Hepatocyte (in vitro differentiated cells): ENCODE measurements around the gene F7.
"Not testable (repeated sequence)": the region's sequence is repeated elsewhere in the genome, so short reads cannot be mapped to it uniquely, and the experiment has no call there.

ENCODE experiments used
- EZH2 ChIP-seq: fragments of 200-600 bp; sonication (generic); IDR thresholded peaks from 2 replicates; pipeline ENCODE4 v1.6.1; 2016; ENCODE audit warnings: antibody characterized with exemption, mild to moderate bottlenecking, borderline replicate concordance
- EZH2phosphoT487 ChIP-seq: fragments of 200-600 bp; sonication (generic); IDR thresholded peaks from one replicate; pipeline ENCODE4 v1.6.1; 2018; ENCODE audit warnings: antibody characterized with exemption, mild to moderate bottlenecking, low read depth, moderate library complexity; ENCODE audit not compliant: unreplicated experiment, severe bottlenecking
- TF ChIP-seq, protein P1 (sequence below): fragments of 200-600 bp; sonication (generic); IDR thresholded peaks from 2 replicates; pipeline ENCODE4 v1.5.1; 2016; ENCODE audit warnings: antibody characterized with exemption, mild to moderate bottlenecking; ENCODE audit not compliant: poor library complexity

DNA sequence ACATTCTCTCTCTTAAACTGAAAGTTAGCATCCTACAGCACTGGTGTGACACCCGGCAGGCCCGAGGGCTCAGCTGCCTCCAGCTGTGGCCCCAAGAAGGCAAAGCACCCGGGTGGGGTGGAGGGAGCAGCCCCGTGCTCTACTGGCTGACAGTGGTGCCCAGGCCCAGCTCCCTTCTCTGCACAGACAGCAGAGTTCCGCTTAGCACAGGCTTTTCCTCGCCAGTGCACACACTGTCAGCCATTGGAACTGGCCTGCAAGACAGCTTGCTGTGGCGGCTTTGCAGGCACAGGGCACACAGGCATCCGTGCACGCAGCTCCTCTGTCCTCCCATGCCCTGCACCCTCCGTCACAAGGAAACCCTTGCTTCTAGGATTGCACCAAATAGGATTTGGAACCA is 3.3 kb upstream of the F7 start:
- TF ChIP-seq, protein P1, sequence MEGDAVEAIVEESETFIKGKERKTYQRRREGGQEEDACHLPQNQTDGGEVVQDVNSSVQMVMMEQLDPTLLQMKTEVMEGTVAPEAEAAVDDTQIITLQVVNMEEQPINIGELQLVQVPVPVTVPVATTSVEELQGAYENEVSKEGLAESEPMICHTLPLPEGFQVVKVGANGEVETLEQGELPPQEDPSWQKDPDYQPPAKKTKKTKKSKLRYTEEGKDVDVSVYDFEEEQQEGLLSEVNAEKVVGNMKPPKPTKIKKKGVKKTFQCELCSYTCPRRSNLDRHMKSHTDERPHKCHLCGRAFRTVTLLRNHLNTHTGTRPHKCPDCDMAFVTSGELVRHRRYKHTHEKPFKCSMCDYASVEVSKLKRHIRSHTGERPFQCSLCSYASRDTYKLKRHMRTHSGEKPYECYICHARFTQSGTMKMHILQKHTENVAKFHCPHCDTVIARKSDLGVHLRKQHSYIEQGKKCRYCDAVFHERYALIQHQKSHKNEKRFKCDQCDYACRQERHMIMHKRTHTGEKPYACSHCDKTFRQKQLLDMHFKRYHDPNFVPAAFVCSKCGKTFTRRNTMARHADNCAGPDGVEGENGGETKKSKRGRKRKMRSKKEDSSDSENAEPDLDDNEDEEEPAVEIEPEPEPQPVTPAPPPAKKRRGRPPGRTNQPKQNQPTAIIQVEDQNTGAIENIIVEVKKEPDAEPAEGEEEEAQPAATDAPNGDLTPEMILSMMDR = not testable (repeated sequence)
- not testable (repeated sequence) for TF ChIP-seq EZH2phosphoT487, EZH2
